Stimulated activated CD8-positive, alpha-beta memory T cell treated with anti-CD3 and anti-CD28 coated beads, Interleukin-12 subunit alpha, Interleukin-12 subunit beta, amount 100 ng/mL, for 24 hours (primary cell): ENCODE results near the gene RAP1GAP2.

Experiments
- DNase-seq: peaks from one replicate; pipeline ENCODE4 v3.0.0-alpha.2; 2020; ENCODE audit errors: extremely low read depth

RAP1GAP2 gene

DNA sequence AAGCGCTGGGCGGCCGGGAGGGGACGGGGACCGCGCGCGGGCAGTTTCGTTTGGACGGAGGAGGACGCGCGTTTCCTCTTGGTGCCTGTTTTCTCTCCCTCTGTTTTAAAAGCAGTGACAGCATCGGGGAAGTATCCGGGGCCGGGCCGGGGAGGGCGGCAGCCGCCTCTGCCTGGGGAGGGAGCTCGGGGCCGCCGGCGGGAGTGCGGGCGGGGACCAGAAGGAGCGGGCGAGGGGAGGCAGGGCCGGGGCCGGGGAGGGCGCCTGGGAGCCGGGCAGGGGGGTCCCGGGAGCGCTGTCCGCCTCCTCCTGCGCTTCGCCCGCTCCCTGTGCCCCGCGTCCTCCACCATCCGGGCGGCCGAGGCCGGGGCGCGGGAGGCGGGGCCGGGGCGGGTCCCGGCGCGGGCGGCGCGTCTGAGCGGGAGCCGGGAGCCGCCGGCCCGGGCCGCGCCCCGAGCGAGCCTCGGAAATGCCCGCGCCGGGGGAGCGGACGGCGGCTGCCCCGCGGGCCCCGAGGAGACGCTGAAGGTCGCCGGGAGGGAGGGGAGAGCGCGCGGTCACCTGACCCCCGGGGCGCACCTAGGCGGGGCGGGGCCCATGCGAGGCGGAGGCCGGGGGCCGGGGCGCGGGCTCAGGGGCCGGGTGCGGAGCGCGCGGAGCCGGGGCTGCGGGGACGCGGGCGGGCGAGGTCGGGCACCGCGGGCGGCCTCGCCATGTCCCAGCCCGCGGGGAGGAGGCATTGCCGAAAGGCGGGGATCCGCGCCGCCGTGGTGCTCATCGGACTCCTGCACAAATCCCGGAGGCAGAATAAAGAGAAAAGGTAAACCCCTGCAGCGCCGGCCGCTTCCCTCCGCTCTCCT is 57.3 kb downstream of the RAP1GAP2 start:
- DNase-seq, result no peak

DNA sequence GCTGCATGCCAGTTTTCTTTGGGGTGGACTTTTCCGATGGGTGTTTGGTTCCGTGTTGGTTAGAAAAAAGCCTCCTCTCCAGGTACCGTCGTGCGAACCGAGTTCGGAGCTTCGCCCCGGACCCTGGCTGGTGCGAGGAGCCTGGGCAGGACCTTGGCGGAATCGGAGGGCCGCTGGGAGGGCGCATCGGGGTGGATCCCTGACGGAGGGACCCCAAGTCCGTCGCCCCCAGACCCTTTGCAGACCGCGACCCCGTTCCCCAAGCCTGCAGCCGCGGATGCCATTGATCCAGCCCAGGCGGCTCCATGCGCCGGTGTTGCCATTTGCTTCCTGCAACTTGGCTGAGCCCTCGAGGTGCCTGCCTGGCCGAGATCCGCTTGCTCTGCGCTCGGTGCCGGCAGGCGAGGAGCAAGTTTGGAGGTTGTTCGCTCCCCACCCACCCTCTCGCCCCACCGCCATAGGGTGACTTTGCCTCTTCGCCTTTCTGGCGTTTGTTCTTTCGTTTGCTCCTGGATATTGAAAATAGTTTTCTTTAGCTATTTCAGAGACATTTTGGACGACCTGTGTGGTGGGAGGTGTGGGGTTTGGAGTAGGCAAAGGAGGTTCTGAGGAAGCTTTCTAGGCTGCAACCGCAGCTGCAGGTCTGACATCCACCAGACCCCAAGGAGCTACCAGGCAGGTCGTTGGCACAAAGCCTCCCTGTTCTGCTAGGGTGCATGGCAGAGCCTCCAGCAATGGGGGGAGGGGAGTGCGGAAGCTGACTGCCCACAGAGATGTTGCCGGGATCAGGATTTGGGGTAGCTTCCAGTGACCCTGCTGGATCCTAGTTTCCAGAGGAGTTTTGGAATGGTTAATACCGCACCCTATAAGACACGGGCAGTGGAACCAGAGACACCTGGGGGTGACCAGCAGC is 58.2 kb downstream of the RAP1GAP2 start:
- no peak for DNase-seq

DNA sequence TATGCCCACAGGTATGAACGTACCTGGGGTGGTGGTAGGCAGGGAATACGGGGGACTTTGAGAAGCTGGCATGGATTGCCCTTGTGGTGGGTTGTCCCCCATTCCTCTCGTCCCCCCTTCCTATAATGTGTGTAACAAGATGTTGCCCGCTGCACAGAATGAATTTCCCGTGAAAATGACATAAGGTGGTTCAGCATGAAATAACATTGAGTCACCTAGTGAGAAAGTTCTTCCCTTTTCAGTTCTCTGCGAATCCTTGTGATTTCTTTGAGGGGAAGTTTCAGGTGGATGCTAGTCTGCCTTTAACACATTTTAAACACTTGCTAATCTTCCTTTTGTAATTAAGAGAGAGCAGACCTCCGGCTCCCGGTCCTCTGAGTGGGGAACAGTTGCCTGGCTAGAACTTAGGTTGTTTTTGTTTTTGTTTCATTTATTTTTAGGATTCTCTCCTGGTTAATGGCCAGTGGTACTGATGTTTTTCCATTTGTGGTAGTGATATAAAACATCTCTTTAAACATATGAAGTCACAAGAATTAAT is 58.9 kb downstream of the RAP1GAP2 start:
- no peak for DNase-seq

DNA sequence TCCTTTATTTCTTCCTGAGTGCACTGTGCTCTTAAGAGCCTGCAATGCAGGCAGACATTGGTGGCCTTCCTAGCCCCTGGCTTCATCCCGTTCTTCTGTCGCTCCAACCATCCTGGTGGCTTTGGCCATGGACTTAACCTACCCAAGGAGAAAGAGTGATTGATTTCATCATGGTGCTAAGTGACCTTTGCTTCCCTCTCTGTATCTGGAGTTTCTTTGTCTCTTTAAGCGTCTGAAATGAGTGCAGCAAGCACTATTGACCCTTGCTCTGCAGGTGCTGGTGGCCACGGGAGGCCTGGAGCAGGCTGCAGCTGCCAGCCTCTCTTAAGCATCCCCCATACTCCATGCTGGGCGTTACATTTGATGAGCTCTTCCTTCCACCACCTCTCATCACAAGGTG is 60.5 kb downstream of the RAP1GAP2 start:
- DNase-seq, result no peak

DNA sequence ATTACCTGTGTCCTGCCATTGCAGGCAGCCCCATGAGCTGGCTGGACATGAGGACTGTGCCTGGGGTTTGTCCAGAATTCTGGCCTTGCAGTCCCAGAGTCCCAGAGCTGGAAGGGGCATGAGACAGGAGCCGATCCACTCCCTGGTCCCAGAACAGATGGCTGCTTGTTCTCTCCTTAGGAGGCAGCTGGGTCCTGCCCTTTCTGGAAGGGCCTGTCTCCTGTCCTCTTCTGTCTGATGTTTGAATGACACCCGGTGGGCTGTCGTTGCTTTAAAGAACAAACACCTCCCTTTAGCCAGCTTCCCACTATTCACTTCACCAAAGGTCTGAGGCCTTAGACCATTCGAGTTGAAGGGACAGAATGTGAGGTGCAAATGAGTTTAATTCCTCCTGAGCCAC is 63.8 kb downstream of the RAP1GAP2 start:
- DNase-seq, result no peak

DNA sequence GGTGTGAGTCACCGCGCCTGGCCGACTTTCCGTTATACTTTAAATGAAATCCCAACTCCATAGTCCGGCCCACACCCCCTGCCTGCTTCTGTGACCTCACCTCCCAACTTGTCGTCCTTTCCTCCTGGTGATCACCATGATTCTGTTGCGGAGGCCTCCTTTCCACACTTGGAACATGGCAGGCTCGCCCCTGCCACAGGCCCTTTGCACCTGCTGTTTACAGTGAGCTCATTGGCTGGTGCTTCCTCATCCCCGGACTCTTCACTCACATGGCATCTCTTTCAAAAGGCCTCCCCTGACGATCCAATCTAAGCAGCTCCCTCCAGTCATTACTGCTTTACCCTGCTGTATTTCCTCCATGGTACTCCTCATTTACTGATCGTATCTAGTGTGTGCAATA is 64.6 kb downstream of the RAP1GAP2 start:
- no peak for DNase-seq

DNA sequence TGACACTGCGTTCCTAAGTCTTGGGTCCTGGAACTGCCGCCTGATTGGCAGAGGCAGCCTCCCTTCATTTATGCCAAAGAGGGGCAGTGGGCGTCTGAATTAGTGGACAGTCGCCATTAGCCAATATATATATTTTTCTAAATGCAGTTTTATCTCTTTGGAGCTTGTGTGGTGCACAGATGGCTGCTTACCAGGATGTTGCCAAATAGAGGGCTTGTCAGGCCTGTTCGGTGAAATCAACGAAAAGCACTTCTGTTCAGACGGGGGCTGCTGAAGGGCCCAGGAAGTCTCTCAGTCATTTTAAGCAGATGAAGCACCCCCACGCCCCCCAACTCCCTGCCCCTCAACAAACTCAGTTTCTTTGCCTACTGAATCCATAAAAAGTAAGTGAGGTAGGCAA is 66.0 kb downstream of the RAP1GAP2 start:
- no peak for DNase-seq

DNA sequence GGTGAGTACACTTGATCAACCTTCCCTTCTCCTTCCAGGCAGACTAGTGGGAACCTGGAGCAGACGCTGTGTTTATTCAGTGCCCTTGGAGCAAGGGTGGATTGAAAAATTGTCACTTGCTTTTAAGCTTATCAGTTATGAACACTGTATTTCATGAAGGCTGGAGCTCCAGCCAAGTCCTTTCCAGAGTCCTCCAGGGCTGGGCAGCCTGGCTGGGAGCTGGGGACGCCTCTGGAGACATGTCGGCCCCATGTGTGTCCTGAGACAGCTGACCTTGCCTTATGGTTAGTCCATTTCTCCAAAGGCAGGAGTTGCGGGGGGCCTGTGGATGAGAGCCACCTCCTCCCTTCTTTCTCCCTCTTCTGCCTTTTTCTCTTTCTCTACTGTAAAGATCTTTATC is 67.0 kb downstream of the RAP1GAP2 start:
- DNase-seq, result no peak

DNA sequence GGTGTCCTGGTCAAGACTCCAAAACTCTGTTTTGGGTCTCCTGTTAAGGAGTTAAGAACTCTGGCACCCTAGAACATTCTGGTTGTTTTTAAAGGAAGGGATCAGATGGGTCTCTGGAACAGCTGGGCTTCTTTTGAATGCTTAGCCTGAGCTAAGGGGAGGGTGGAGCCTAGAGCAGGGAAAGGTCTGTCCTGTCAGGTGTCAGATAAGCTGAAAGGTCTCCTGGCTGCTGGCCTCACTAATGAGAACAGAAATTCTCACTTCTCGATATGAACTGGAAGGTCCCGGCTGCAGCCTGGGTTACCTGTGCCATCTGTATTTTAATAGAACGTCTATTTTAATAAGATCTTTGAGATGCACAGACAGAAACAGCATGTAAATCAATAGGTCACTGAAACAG is 69.0 kb downstream of the RAP1GAP2 start:
- DNase-seq, result no peak

DNA sequence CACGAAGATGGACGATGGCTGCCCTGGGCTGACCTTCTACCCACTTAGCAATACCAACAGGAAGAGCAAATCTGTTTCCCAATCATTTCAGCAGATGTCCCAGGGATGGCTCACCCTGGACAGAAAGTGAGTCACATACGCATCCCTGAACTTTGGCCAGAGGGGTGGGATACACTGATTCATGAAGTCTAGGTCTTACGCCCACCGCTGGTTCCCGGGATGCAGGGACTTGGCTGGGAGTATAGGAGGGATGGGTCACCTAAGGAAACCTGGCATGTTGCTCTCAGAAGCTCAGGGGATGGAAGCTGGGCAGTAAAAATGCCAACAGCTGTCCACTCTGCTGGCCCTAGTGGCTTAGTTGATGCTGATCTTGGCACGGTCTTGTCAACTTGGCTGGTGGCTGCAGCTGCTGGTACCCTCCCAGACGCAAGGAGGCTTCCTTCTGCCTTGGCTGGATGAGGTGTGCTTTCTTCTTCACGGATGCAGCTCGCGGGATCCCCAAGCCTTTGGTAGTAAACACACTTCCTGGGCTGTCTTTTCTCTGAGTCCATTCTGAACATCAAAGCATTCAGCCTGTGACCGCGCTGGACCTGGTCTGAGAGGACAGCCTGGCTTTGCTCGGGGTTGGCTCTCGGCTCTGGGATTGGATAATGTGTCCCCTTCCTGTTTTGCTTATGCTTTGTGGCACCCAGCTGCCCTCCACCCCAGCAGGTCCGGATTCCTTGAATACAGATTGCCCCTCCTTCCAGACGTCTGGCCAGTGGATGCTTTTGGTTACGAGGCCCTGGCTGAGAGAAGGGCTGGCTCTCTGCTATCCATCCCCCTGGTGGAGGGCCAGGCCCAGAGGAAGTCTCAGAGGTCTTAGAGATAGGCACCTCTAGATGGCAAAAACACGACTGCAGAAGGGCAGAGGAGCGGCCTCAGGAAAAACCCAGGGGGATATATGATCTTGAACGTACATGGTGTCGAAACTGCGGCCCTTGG is 71.5 kb downstream of the RAP1GAP2 start:
- DNase-seq, result no peak

DNA sequence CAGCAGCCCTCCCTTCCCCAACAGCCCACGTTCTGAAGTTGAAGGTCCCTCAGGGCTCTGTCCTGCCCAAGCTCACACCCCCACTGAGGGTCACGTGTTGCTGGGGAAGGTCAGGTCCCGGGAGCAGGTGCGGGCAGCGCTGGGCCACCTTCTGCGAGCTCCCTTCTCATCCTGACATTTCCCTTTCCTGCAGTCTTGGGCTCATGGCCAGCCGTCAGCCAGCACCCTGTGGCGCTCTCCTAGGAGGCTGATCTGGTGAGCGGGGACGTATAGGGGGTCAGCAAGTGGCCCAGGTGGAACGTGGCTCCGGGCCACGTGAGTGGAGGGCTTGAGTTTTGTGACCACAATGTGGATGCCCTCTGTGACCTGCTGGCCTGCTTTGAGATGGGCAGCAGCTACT is 73.4 kb downstream of the RAP1GAP2 start:
- DNase-seq, result no peak

DNA sequence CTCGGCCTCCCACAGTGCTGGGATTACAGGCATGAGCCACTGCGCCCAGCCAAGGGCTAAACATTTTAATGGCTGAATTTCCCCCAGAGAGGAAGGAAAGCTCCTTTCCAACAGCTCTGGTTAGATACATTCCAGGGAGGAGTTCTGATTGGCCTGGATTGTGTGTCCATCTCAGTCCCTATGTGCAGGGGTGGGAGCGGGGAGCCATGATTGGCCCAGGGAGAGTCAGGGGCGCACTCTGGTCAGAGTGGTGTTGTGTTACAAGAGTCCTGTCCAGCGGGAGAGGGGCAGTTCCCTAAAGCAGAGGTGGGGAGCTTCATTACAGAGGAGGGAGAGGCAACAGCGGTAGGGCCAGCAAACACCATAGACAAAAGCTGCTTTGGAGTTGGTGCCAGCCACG is 75.0 kb downstream of the RAP1GAP2 start:
- no peak for DNase-seq

DNA sequence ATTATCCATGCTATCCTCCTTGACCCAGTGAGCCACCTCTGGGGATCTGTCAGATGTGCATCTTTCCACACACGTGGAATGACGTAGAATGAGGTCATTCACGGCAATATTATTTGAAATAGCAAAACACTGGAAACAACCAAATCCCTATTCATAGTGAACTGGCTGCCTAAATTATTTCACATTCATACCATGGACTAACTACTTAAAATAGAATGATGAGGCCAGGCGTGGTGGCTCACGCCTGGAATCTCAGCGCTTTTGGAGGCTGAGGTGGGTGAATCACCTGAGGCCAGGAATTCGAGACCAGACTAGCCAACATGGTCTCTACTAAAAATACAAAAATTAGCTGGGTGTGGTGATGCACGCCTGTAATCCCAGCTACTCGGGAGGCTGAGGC is 75.5 kb downstream of the RAP1GAP2 start:
- no peak for DNase-seq

DNA sequence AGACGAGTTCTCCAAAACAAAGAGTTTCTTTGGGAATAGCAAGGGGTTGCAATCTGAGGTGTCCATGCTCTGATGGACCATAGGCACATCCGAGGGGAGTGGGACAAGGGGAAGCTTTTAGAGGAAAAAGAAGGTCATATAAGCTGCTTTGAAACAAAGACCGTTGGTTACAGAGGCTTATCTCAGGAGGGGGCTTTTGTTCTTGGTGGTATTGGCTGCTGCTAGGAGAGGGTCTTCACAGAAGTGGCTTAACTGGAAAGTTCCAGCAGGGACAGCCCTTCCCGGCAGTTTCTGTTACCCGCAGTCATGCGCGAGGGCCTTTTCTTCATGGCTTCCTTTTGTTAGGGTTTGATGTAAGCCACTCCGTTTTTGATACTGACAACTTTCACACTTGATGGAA is 76.0 kb downstream of the RAP1GAP2 start:
- no peak for DNase-seq

DNA sequence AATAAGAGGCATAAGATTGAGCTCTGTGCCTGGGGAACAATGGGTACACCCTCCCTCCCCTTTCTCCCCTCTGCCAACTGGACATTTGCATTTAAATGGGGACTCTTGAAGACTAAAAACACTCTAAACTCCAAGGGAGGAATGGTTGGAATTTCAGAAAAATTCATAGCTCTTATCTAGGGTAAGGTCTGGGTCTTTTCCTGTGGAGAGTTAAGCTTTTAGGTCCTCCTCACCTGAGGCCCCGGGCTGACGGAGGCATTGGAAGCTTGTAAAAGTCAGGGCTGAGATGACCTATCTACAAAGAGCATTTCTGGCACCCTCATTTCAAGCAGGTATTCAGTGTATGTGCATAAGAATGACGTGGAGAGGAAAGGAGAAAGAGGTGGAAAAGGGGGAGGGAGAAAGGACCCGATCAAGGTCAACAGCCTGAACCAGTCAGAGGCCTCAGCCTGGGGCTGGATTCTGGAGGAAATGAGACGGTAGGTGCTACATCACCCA is 78.0 kb downstream of the RAP1GAP2 start:
- no peak for DNase-seq

DNA sequence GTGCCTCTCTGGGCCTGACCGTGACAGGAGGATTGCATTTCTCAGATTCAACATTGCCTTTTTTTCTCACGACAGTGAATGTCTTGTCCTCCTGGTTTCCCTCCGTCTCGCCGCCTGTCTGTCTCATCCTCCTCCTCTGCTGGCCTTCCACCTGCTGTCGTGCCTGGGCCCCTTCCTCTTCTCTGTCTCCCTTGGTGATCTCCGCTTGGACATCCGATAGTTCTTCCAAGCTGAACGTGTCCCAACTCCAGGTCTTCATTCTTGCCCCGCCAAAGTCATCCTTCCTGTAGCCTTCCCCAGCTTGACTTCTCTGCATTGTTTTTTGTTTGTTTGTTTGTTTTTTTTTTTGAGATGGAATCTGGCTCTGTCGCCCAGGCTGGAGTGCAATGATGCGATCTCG is 79.4 kb downstream of the RAP1GAP2 start:
- no peak for DNase-seq

DNA sequence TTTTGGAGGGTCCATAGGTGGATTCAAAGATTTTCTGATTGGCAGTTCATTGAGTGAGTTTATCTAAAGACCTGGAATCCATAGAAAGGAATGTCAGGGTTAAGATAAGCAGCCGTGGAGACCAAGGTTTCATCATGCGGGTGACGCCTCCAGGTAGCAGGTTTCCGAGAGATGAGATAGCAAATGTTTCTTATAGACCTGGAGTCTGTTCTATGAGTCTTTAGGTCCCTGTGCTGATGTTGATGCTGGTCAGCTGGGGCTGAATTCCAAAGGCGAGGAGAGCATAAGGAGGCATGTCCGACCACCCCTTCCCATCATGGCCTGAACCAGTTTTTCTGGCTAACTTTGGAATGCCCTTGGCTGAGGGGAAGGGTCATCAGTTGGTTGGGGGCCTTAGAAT is 80.2 kb downstream of the RAP1GAP2 start:
- DNase-seq, result no peak

DNA sequence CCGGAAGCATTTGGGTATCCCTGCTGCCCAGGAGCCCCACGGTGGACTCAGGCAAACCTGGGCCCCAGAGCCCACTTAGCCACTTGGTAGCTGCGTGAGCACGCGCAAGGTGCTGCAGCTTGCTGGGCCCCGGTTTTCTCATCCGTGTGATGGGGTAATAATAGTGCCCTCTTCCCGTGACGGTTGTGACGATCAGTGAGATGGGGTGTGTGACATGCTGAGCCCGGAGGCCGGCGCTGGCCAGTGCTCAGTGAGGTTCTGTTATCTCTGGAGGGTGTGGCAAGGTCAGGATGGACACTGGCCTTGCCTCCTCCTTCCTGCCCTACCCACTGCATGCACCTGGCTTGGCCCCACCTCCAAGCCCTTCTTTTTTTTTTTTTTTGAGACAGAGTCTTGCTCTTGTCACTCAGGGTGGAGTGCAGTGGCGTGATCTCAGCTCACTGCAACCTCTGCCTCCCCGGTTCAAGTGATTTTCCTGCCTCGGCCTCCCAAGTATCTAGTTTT is 82.6 kb downstream of the RAP1GAP2 start:
- DNase-seq, result no peak

DNA sequence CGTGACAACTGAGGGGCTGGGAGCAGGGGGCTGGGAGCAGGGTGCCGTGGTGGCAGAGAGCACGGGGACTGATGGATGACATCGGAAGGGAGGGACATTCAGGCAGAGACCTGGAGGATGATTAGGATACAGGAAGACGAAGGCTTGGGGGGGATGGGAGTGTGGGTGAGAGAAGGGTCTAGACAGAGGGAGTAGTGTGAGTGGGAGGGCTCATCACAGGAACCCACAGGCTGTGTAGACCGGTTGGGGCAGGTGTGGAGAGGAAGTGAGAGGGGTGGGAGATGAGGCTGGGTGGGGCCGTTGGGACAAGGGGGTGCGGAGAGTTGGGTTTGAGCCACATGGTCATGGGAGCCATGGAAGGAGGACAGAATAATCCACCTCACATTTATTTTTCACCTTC is 83.8 kb downstream of the RAP1GAP2 start:
- no peak for DNase-seq

DNA sequence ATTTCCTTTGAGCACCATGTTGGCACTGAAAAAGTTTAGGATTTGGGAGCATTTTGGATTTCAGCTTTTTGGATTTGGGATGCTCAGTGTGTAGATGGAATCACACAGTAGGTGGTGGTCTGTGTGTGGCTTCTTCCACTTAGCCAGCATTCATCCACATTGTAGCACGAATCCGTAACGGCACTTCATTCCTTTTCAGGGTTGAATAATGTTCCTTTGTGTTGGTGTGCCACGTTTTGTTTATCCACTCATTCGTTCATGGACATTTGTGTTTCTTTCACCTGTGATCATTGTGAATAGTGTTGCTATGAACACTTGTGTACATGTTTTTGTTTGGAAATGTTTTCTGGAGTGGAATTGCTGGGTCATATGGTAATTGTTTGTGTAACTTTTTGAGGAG is 85.1 kb downstream of the RAP1GAP2 start:
- no peak for DNase-seq
